Forelimb muscle (tissue), 1 donor: ENCODE results near the gene BTRC. TPM values are rescaled to one million over a fixed set of nuclear protein-coding genes. Genes with fewer than 3 reads are reported as not detected.

Source experiments
- DNase-seq: peaks from one replicate; pipeline ENCODE4 v3.0.0-alpha.2; 2013; ENCODE audit warnings: low read depth
- polyA plus RNA-seq: library from polyadenylated mRNA; unstranded; fragments of 120-200 nt; gene quantifications from one replicate; pipeline ENCODE4 v1.2.1, GENCODE V29; 2013; ENCODE audit not compliant: insufficient read length

BTRC gene
- polyA plus RNA-seq, 1 donor, result 24.9 TPM

- no peak for DNase-seq
These were observed 130.3 kb downstream of the BTRC start for GRCh38 chr10:101484175-101484745.

GRCh38 chr10:101485207-101485606 lies 131.2 kb downstream of the BTRC start:
- no peak for DNase-seq

GRCh38 chr10:101485681-101486554 lies 132.0 kb downstream of the BTRC start:
- no peak for DNase-seq

- no peak for DNase-seq
These were observed 133.4 kb downstream of the BTRC start for GRCh38 chr10:101487399-101487798.

- no peak for DNase-seq
These were observed 135.4 kb downstream of the BTRC start for GRCh38 chr10:101489355-101489754.

- no peak for DNase-seq
These were observed 136.1 kb downstream of the BTRC start for GRCh38 chr10:101490026-101490425.

- no peak for DNase-seq
These were observed 138.2 kb downstream of the BTRC start for GRCh38 chr10:101492205-101492604.

GRCh38 chr10:101492814-101493213 lies 138.8 kb downstream of the BTRC start:
- DNase-seq, result no peak

GRCh38 chr10:101493249-101493648 lies 139.3 kb downstream of the BTRC start:
- DNase-seq, result no peak

GRCh38 chr10:101493782-101494281 lies 139.9 kb downstream of the BTRC start:
- no peak for DNase-seq

GRCh38 chr10:101494650-101495049 lies 140.7 kb downstream of the BTRC start:
- no peak for DNase-seq

- no peak for DNase-seq
These were observed 141.5 kb downstream of the BTRC start for GRCh38 chr10:101495324-101495925.

GRCh38 chr10:101504438-101504837 lies 150.5 kb downstream of the BTRC start:
- DNase-seq, result no peak

GRCh38 chr10:101506829-101507661 lies 153.1 kb downstream of the BTRC start:
- DNase-seq, result no peak

- no peak for DNase-seq
These were observed 153.9 kb downstream of the BTRC start for GRCh38 chr10:101507828-101508227.

- DNase-seq, result no peak
These were observed 158.0 kb downstream of the BTRC start for GRCh38 chr10:101511938-101512337.

GRCh38 chr10:101512738-101513137 lies 158.8 kb downstream of the BTRC start:
- no peak for DNase-seq

GRCh38 chr10:101513733-101514132 lies 159.8 kb downstream of the BTRC start:
- DNase-seq, result no peak

GRCh38 chr10:101525848-101526247 lies 171.9 kb downstream of the BTRC start:
- no peak for DNase-seq

- DNase-seq, result no peak
These were observed 175.2 kb downstream of the BTRC start for GRCh38 chr10:101529207-101529606.

GRCh38 chr10:101529725-101530553 lies 176.0 kb downstream of the BTRC start:
- no peak for DNase-seq
